T-cell (primary cell): ENCODE measurements around the gene LRG1. TPM values are rescaled to one million over a fixed set of nuclear protein-coding genes. Genes with fewer than 3 reads are reported as not detected.

Experiments
- ATAC-seq, 4 experiments: fragments of 200-7000 bp in 3 of 4; fragments of 150-1000 bp in 1 of 4; cut with Tn5 transposase; replicated peaks in 1 of 4; 1 replicate in 3 of 4; 2 replicates in 1 of 4; pipeline ENCODE4 v1.10.0; 2021; ENCODE audit warnings: moderate library complexity in 3 of 4, mild to moderate bottlenecking in 2 of 4, moderate number of reproducible peaks in 1 of 4
- CTCF ChIA-PET, 2 donors: fragments of 300-600 bp; sonication (Branson Sonifier 250); formaldehyde crosslinking; loops; one replicate each; lab custom pipeline; 2022; ENCODE audit warnings: antibody characterized with exemption in 2 of 2; lab: Charles Lee
- POLR2A ChIA-PET, 2 donors: fragments of 300-600 bp; sonication (Branson Sonifier 250); formaldehyde crosslinking; loops; one replicate each; lab custom pipeline; 2022; ENCODE audit warnings: antibody characterized with exemption in 2 of 2; lab: Charles Lee
- DNase-seq, 35 experiments: peaks; one replicate each; pipeline versions ENCODE4 v3.0.0 to v3.0.0-alpha.2; 2013 to 2023
- H3K27ac ChIP-seq: one replicate; pipeline ENCODE4 v1.5.1; 2013; ENCODE audit warnings: low read length
- H3K27me3 ChIP-seq, 2 experiments: replicated peaks in 1 of 2; 1 replicate in 1 of 2; 2 replicates in 1 of 2; pipeline versions ENCODE4 v1.6.1 to v1.7.0; 2013; ENCODE audit warnings: low read length in 1 of 2, mixed read lengths in 1 of 2; ENCODE audit not compliant: control insufficient read depth in 2 of 2, insufficient read depth in 2 of 2; ENCODE audit errors: extremely low read depth in 1 of 2
- H3K36me3 ChIP-seq, 2 donors: 1 replicate in 1 of 2; 2 replicates in 1 of 2; pipeline versions ENCODE4 v1.6.1 to v1.7.0; 2013; ENCODE audit warnings: low read length in 1 of 2; ENCODE audit not compliant: control insufficient read depth in 2 of 2, insufficient read depth in 1 of 2; ENCODE audit errors: extremely low read depth in 1 of 2
- H3K4me1 ChIP-seq, 2 experiments: 1 replicate in 1 of 2; 2 replicates in 1 of 2; pipeline versions ENCODE4 v1.6.1 to v1.7.0; 2013; ENCODE audit warnings: low read length in 2 of 2, mixed read lengths in 1 of 2; ENCODE audit not compliant: insufficient read depth in 2 of 2, control insufficient read depth in 1 of 2; ENCODE audit errors: extremely low read depth in 1 of 2
- H3K4me3 ChIP-seq, 2 donors: 1 replicate in 1 of 2; 2 replicates in 1 of 2; pipeline versions ENCODE4 v1.5.1 to v1.7.0; 2013; ENCODE audit warnings: mild to moderate bottlenecking in 2 of 2, low read length in 1 of 2, moderate library complexity in 1 of 2; ENCODE audit not compliant: control insufficient read depth in 1 of 2; ENCODE audit errors: extremely low read depth in 1 of 2
- H3K9me3 ChIP-seq: 2 replicates; pipeline ENCODE4 v1.7.0; 2013
- H3K27ac Mint-ChIP-seq, 2 donors: one replicate each; pipeline ENCODE4 v1.8.0; 2020 to 2021; ENCODE audit warnings: mild to moderate bottlenecking in 2 of 2, mixed read lengths in 2 of 2
- H3K27me3 Mint-ChIP-seq, 2 donors: one replicate each; pipeline ENCODE4 v1.8.0; 2021 to 2022; ENCODE audit warnings: mixed read lengths in 2 of 2
- H3K36me3 Mint-ChIP-seq: one replicate; pipeline ENCODE4 v1.8.0; 2021; ENCODE audit warnings: mixed read lengths
- H3K4me1 Mint-ChIP-seq, 3 donors: one replicate each; pipeline ENCODE4 v1.8.0; 2020 to 2022; ENCODE audit warnings: mixed read lengths in 3 of 3, mild to moderate bottlenecking in 1 of 3
- H3K4me3 Mint-ChIP-seq, 3 donors: one replicate each; pipeline ENCODE4 v1.8.0; 2020 to 2022; ENCODE audit warnings: mild to moderate bottlenecking in 3 of 3, mixed read lengths in 3 of 3, moderate library complexity in 3 of 3
- H3K9me3 Mint-ChIP-seq, 3 donors: one replicate each; pipeline ENCODE4 v1.8.0; 2020 to 2022; ENCODE audit warnings: mixed read lengths in 3 of 3
- WGBS: methylation state at CpG from one replicate; pipeline ENCODE4 v1.1.5; 2013; ENCODE audit warnings: missing lambda C conversion rate; ENCODE audit not compliant: insufficient coverage; 5-methylcytosine and 5-hydroxymethylcytosine counted together
- total RNA-seq, 35 experiments: library from RNA in 6 of 35; stranded (reverse) in 6 of 35; fragments of 120-200 nt in 1 of 35; gene quantifications; one replicate each; pipeline versions ENCODE4 v1.2.1 to v1.2.4 and lab custom pipeline; 2013 to 2026

The LRG1 gene
- total RNA-seq, 5 donors from 2014 or later (not counting 1 experiment from before 2014, with no cell fraction given): 0.13 to 0.32 (median 0.19) TPM; not detected in 2

- H3K4me3 Mint-ChIP-seq: no peak within 1 kb of the TSS
- Histone ChIP-seq H3K4me3 (no peak within 1 kb of the TSS), H3K36me3 (no peaks in the 10 kb centered on the region), H3K27ac (no peak within 1 kb of the TSS), H3K4me1 (no peaks in the 10 kb centered on the region), H3K27me3 (peaks cover 0 to 39% of the 10 kb centered on the region in 2 experiments), H3K9me3 (no peaks in the 10 kb centered on the region)
- POLR2A ChIA-PET: no interaction called here
- ATAC-seq (no peak), DNase-seq (no peak)
- H3K27ac Mint-ChIP-seq: peak within 1 kb of the TSS in 1 of 2 donors; percentile 65
- H3K4me1 Mint-ChIP-seq: no peaks in the 10 kb centered on the region
- H3K27me3 Mint-ChIP-seq: peaks cover 0 to 17% of the 10 kb centered on the region in 2 donors
- H3K36me3 Mint-ChIP-seq: no peaks in the 10 kb centered on the region
- CTCF ChIA-PET: no interaction called here
- 80% methylated on average over 34 of the region's 34 CpGs for WGBS
- H3K9me3 Mint-ChIP-seq: no peaks in the 10 kb centered on the region
Observed at GRCh38 chr19:4518345-4519171, 21.3 kb downstream of the LRG1 start, which contains the start of gene PLIN4. TSS of gene PLIN4 (minus strand) at chr19:4518486. CDS start at chr19:4518272, 214 bp downstream.

GRCh38 chr19:4517451-4518057 lies 22.3 kb downstream of the LRG1 start:
- H3K27me3 ChIP-seq: peaks cover 0 to 36% of the 10 kb centered on the region in 2 experiments
- H3K27ac Mint-ChIP-seq: no peak overlapping the region
- H3K4me1 Mint-ChIP-seq: no peaks in the 10 kb centered on the region
- no peak overlapping the region for H3K4me3 ChIP-seq
- no peaks in the 10 kb centered on the region for H3K4me1 ChIP-seq
- 79% methylated on average over 22 of the region's 24 CpGs for WGBS
- no peak overlapping the region for H3K27ac ChIP-seq
- CTCF ChIA-PET: no interaction called here
- H3K27me3 Mint-ChIP-seq: peaks cover 0 to 17% of the 10 kb centered on the region in 2 donors
- DNase-seq: no peak
- no peaks in the 10 kb centered on the region for H3K36me3 Mint-ChIP-seq
- no peaks in the 10 kb centered on the region for H3K9me3 ChIP-seq
- no peak for ATAC-seq
- no peaks in the 10 kb centered on the region for H3K9me3 Mint-ChIP-seq
- H3K36me3 ChIP-seq: no peaks in the 10 kb centered on the region
- POLR2A ChIA-PET: no interaction called here
- no peak overlapping the region for H3K4me3 Mint-ChIP-seq

- Mint-ChIP-seq H3K9me3 (no peaks in the 10 kb centered on the region), H3K27me3 (peaks cover 0 to 17% of the 10 kb centered on the region in 2 donors), H3K27ac (no peak overlapping the region), H3K36me3 (no peaks in the 10 kb centered on the region), H3K4me1 (no peaks in the 10 kb centered on the region), H3K4me3 (no peak overlapping the region)
- Histone ChIP-seq H3K4me1 (no peaks in the 10 kb centered on the region), H3K36me3 (no peaks in the 10 kb centered on the region), H3K27me3 (peaks cover 0 to 39% of the 10 kb centered on the region in 2 experiments), H3K9me3 (no peaks in the 10 kb centered on the region), H3K4me3 (no peak overlapping the region), H3K27ac (no peak overlapping the region)
- DNase-seq (no peak), ATAC-seq (no peak)
- POLR2A ChIA-PET: no interaction called here
- CTCF ChIA-PET: no interaction called here
- 53% methylated on average over 7 of the region's 8 CpGs for WGBS
Observed at GRCh38 chr19:4516939-4517300, 22.9 kb downstream of the LRG1 start.

GRCh38 chr19:4516199-4516938 lies 23.5 kb downstream of the LRG1 start:
- POLR2A ChIA-PET: no interaction called here
- Mint-ChIP-seq H3K27me3 (peaks cover 0 to 17% of the 10 kb centered on the region in 2 donors), H3K36me3 (no peaks in the 10 kb centered on the region), H3K4me1 (no peaks in the 10 kb centered on the region), H3K27ac (no peak overlapping the region), H3K9me3 (no peaks in the 10 kb centered on the region), H3K4me3 (no peak overlapping the region)
- ATAC-seq (no peak), DNase-seq (no peak)
- no peaks in the 10 kb centered on the region for H3K9me3 ChIP-seq
- 53% methylated on average over 5 of the region's 14 CpGs for WGBS
- H3K4me3 ChIP-seq: no peak overlapping the region
- peaks cover 0 to 35% of the 10 kb centered on the region in 2 experiments for H3K27me3 ChIP-seq
- no peak overlapping the region for H3K27ac ChIP-seq
- no peaks in the 10 kb centered on the region for H3K36me3 ChIP-seq
- CTCF ChIA-PET: no interaction called here
- no peaks in the 10 kb centered on the region for H3K4me1 ChIP-seq

GRCh38 chr19:4515732-4516131 lies 24.1 kb downstream of the LRG1 start:
- H3K4me1 ChIP-seq: no peaks in the 10 kb centered on the region
- peaks cover 0 to 31% of the 10 kb centered on the region in 2 experiments for H3K27me3 ChIP-seq
- Mint-ChIP-seq H3K4me1 (no peaks in the 10 kb centered on the region), H3K9me3 (no peaks in the 10 kb centered on the region), H3K36me3 (no peaks in the 10 kb centered on the region), H3K27ac (no peak overlapping the region), H3K27me3 (peaks cover 0 to 14% of the 10 kb centered on the region in 2 donors), H3K4me3 (no peak overlapping the region)
- DNase-seq (no peak), ATAC-seq (no peak)
- WGBS: 88% methylated on average over 1 of the region's 5 CpGs
- no peaks in the 10 kb centered on the region for H3K9me3 ChIP-seq
- no peak overlapping the region for H3K4me3 ChIP-seq
- ChIA-PET CTCF (no interaction called here), POLR2A (no interaction called here)
- no peak overlapping the region for H3K27ac ChIP-seq
- no peaks in the 10 kb centered on the region for H3K36me3 ChIP-seq

- 88% methylated on average over 17 of the region's 17 CpGs for WGBS
- no peak for ATAC-seq
- Histone ChIP-seq H3K4me3 (no peak overlapping the region), H3K4me1 (no peaks in the 10 kb centered on the region), H3K36me3 (no peaks in the 10 kb centered on the region), H3K9me3 (no peaks in the 10 kb centered on the region), H3K27ac (no peak overlapping the region), H3K27me3 (peaks cover 0 to 20% of the 10 kb centered on the region in 2 experiments)
- ChIA-PET POLR2A (no interaction called here), CTCF (no interaction called here)
- Mint-ChIP-seq H3K9me3 (no peaks in the 10 kb centered on the region), H3K27ac (no peak overlapping the region), H3K36me3 (no peaks in the 10 kb centered on the region), H3K27me3 (peaks cover 0 to 3% of the 10 kb centered on the region in 2 donors), H3K4me1 (no peaks in the 10 kb centered on the region), H3K4me3 (no peak overlapping the region)
- DNase-seq: no peak
Observed at GRCh38 chr19:4513248-4513647, 26.6 kb downstream of the LRG1 start.
